ENCODE measurements around the gene SLC25A39. TPM values are rescaled to one million over a fixed set of nuclear protein-coding genes. Genes with fewer than 3 reads are reported as not detected.

Gene SLC25A39
- total and polyA plus RNA-seq, 2 of the 13 experiments (the other 11 are each of a cell fraction or from before 2014, with no cell fraction given), result 144 to 151 TPM

- TF ChIP-seq ATF4 (CRISPR knock-in tag; IDR thresholded peaks at IDR 0.05) (peak in 1 of 2 experiments; percentile 47; a peak in 1 of 4 replicates), ZNF24 (IDR thresholded peaks at IDR 0.05) (no peak), KDM5A (IDR thresholded peaks at IDR 0.05; ENCODE audit: borderline replicate concordance, low read length) (no peak), ZNF777 (CRISPR knock-in tag; IDR thresholded peaks at IDR 0.05) (no peak), ZNF337 (CRISPR knock-in tag; IDR thresholded peaks at IDR 0.05; ENCODE audit: borderline replicate concordance, low read depth) (no peak), REST (IDR thresholded peaks at IDR 0.05; ENCODE audit: borderline replicate concordance in 1 of 2, low read depth in 1 of 2, low read length in 2 of 2) (no peak), IKZF4 (CRISPR knock-in tag; IDR thresholded peaks at IDR 0.05; ENCODE audit: borderline replicate concordance, low read depth, not compliant biosample characterization) (peak; percentile 22), NR3C1 (CRISPR knock-in tag; IDR thresholded peaks at IDR 0.05) (no peak), SMAD9 (CRISPR knock-in tag; IDR thresholded peaks at IDR 0.05) (no peak), MIER3 (CRISPR knock-in tag; IDR thresholded peaks at IDR 0.05; ENCODE audit: borderline replicate concordance) (0 out of 2 replicates have a peak, but pooled peaks have one; percentile 23), ZFP91 (CRISPR knock-in tag; IDR thresholded peaks at IDR 0.05; ENCODE audit: borderline replicate concordance) (0 out of 2 replicates have a peak, but pooled peaks have one; percentile 54), KDM2A (CRISPR knock-in tag; IDR thresholded peaks at IDR 0.05; ENCODE audit: borderline replicate concordance, low read depth) (peak; percentile 45; the same call in 1 of the 2 replicates), ZBTB38 (CRISPR knock-in tag; IDR thresholded peaks at IDR 0.05) (no peak; the same call in 1 of the 2 replicates), ZNF263 (CRISPR knock-in tag; IDR thresholded peaks at IDR 0.05) (no peak), ZFYVE20 (CRISPR knock-in tag; IDR thresholded peaks at IDR 0.05; ENCODE audit: borderline replicate concordance, low read depth) (0 out of 2 replicates have a peak, but pooled peaks have one; percentile 22), GTF2F1 (IDR thresholded peaks at IDR 0.05; ENCODE audit: low read length) (no peak), MXI1 (IDR thresholded peaks at IDR 0.05; ENCODE audit: borderline replicate concordance, low read depth, low read length) (no peak), ZSCAN29 (CRISPR knock-in tag; conservative IDR thresholded peaks at IDR 0.05) (no peak), ZBTB34 (CRISPR knock-in tag; IDR thresholded peaks at IDR 0.05) (no peak), PITX1 (CRISPR knock-in tag; IDR thresholded peaks at IDR 0.05) (peak; percentile 28; the same call in 1 of the 2 replicates), ZMAT5 (CRISPR knock-in tag; IDR thresholded peaks at IDR 0.05; ENCODE audit: borderline replicate concordance, low read depth) (no peak)
These were observed 1.1 kb downstream of the SLC25A39 start (continued) for GRCh38 chr17:44323359-44324091.
